Measurements from ENCODE around the gene MLX.

- TF ChIP-seq GATA3 (IDR thresholded peaks at IDR 0.05; ENCODE audit: low read depth, low read length) (no peak), GATA2 (IDR thresholded peaks at IDR 0.05; ENCODE audit: low read depth, low read length) (no peak)
Measured at GRCh38 chr17:42537156-42537805, 29.6 kb upstream of the MLX start.
